Measurements from ENCODE around the gene IL10RB. TPM values are rescaled to one million over a fixed set of nuclear protein-coding genes. Genes with fewer than 3 reads are reported as not detected.

The IL10RB gene
- total RNA-seq, 1 donor from 2014 or later = 21.1 TPM

- Mint-ChIP-seq H3K4me3 (no peak overlapping the region), H3K36me3 (ENCODE audit: low read depth) (peaks cover 33% of the 10 kb centered on the region), H3K27me3 (no peaks in the 10 kb centered on the region), H3K27ac (no peak overlapping the region), H3K4me1 (peaks cover 41% of the 10 kb centered on the region), H3K9me3 (no peaks in the 10 kb centered on the region)
- intact Hi-C loops (cut with micrococcal nuclease) = no loop called here
- DNase-seq = no peak
Measured at GRCh38 chr21:33264561-33264960, 1.6 kb upstream of the IL10RB start.

GRCh38 chr21:33265664-33266049 lies 510 bp upstream of the IL10RB start:
- intact Hi-C loops (cut with micrococcal nuclease) = loop anchor here (2.0 kb wide), 2 partner anchors 59 to 63 kb away; partner anchors contain the start of gene IFNAR1
- Mint-ChIP-seq H3K36me3 (ENCODE audit: low read depth) (peaks cover 32% of the 10 kb centered on the region), H3K4me3 (peak overlapping the region; percentile 99), H3K4me1 (peaks cover 37% of the 10 kb centered on the region), H3K27me3 (no peaks in the 10 kb centered on the region), H3K27ac (peak overlapping the region; percentile 81), H3K9me3 (no peaks in the 10 kb centered on the region)
- no peak for DNase-seq

- DNase-seq = peak; percentile 76
- Mint-ChIP-seq H3K27ac (peak overlapping the region; percentile 93), H3K4me1 (peaks cover 35% of the 10 kb centered on the region), H3K9me3 (no peaks in the 10 kb centered on the region), H3K4me3 (peak overlapping the region; percentile 99), H3K27me3 (no peaks in the 10 kb centered on the region), H3K36me3 (ENCODE audit: low read depth) (peaks cover 35% of the 10 kb centered on the region)
- intact Hi-C loops (cut with micrococcal nuclease) = loop anchor here (2.0 kb wide), 2 partner anchors 58 to 64 kb away; partner anchors contain the start of gene IFNAR1
Measured at GRCh38 chr21:33266789-33267135, 595 bp downstream of the IL10RB start.

GRCh38 chr21:33267250-33267649 lies 1.1 kb downstream of the IL10RB start:
- Mint-ChIP-seq H3K36me3 (ENCODE audit: low read depth) (peaks cover 39% of the 10 kb centered on the region), H3K27ac (peak overlapping the region; percentile 93), H3K9me3 (no peaks in the 10 kb centered on the region), H3K4me1 (peaks cover 38% of the 10 kb centered on the region), H3K27me3 (no peaks in the 10 kb centered on the region), H3K4me3 (peak overlapping the region; percentile 99)
- intact Hi-C loops (cut with micrococcal nuclease) = loop anchor here (2.0 kb wide), 2 partner anchors 58 to 64 kb away; partner anchors contain the start of gene IFNAR1
- DNase-seq = no peak

GRCh38 chr21:33268393-33268736 lies 2.2 kb downstream of the IL10RB start:
- no peaks in the 10 kb centered on the region for H3K9me3 Mint-ChIP-seq
- peak overlapping the region; percentile 99 for H3K4me3 Mint-ChIP-seq
- no peaks in the 10 kb centered on the region for H3K27me3 Mint-ChIP-seq
- H3K27ac Mint-ChIP-seq = peak overlapping the region; percentile 73
- peaks cover 40% of the 10 kb centered on the region for H3K36me3 Mint-ChIP-seq (ENCODE audit: low read depth)
- intact Hi-C loops (cut with micrococcal nuclease) = no loop called here
- no peak for DNase-seq
- peaks cover 38% of the 10 kb centered on the region for H3K4me1 Mint-ChIP-seq

GRCh38 chr21:33268737-33269441 lies 2.7 kb downstream of the IL10RB start:
- Mint-ChIP-seq H3K27me3 (no peaks in the 10 kb centered on the region), H3K4me1 (peaks cover 38% of the 10 kb centered on the region), H3K36me3 (ENCODE audit: low read depth) (peaks cover 41% of the 10 kb centered on the region), H3K9me3 (no peaks in the 10 kb centered on the region), H3K4me3 (no peak overlapping the region), H3K27ac (no peak overlapping the region)
- DNase-seq = no peak
- intact Hi-C loops (cut with micrococcal nuclease) = no loop called here

GRCh38 chr21:33270986-33271385 lies 4.8 kb downstream of the IL10RB start:
- Mint-ChIP-seq H3K9me3 (no peaks in the 10 kb centered on the region), H3K36me3 (ENCODE audit: low read depth) (peaks cover 45% of the 10 kb centered on the region), H3K4me3 (no peak overlapping the region), H3K27me3 (no peaks in the 10 kb centered on the region), H3K4me1 (peaks cover 30% of the 10 kb centered on the region), H3K27ac (no peak overlapping the region)
- DNase-seq = no peak
- intact Hi-C loops (cut with micrococcal nuclease) = no loop called here

- H3K9me3 Mint-ChIP-seq = no peaks in the 10 kb centered on the region
- peaks cover 18% of the 10 kb centered on the region for H3K4me1 Mint-ChIP-seq
- no peak overlapping the region for H3K4me3 Mint-ChIP-seq
- no peaks in the 10 kb centered on the region for H3K27me3 Mint-ChIP-seq
- H3K36me3 Mint-ChIP-seq (ENCODE audit: low read depth) = peaks cover 59% of the 10 kb centered on the region
- intact Hi-C loops (cut with micrococcal nuclease) = no loop called here
- no peak overlapping the region for H3K27ac Mint-ChIP-seq
- no peak for DNase-seq
Measured at GRCh38 chr21:33273044-33273443, 6.9 kb downstream of the IL10RB start.

- peaks cover 4% of the 10 kb centered on the region for H3K4me1 Mint-ChIP-seq
- H3K4me3 Mint-ChIP-seq = no peak overlapping the region
- H3K27ac Mint-ChIP-seq = no peak overlapping the region
- peaks cover 63% of the 10 kb centered on the region for H3K36me3 Mint-ChIP-seq (ENCODE audit: low read depth)
- intact Hi-C loops (cut with micrococcal nuclease) = no loop called here
- DNase-seq = no peak
- no peaks in the 10 kb centered on the region for H3K9me3 Mint-ChIP-seq
- H3K27me3 Mint-ChIP-seq = no peaks in the 10 kb centered on the region
Measured at GRCh38 chr21:33278721-33279120, 12.6 kb downstream of the IL10RB start.

GRCh38 chr21:33279330-33279820 lies 13.2 kb downstream of the IL10RB start:
- DNase-seq = no peak
- no peaks in the 10 kb centered on the region for H3K27me3 Mint-ChIP-seq
- peaks cover 66% of the 10 kb centered on the region for H3K36me3 Mint-ChIP-seq (ENCODE audit: low read depth)
- H3K9me3 Mint-ChIP-seq = no peaks in the 10 kb centered on the region
- H3K4me3 Mint-ChIP-seq = no peak overlapping the region
- peaks cover 4% of the 10 kb centered on the region for H3K4me1 Mint-ChIP-seq
- no peak overlapping the region for H3K27ac Mint-ChIP-seq
- intact Hi-C loops (cut with micrococcal nuclease) = no loop called here

GRCh38 chr21:33281096-33281652 lies 15.0 kb downstream of the IL10RB start:
- Mint-ChIP-seq H3K4me1 (peaks cover 6% of the 10 kb centered on the region), H3K27me3 (no peaks in the 10 kb centered on the region), H3K36me3 (ENCODE audit: low read depth) (peaks cover 66% of the 10 kb centered on the region), H3K4me3 (no peak overlapping the region), H3K27ac (no peak overlapping the region), H3K9me3 (no peaks in the 10 kb centered on the region)
- intact Hi-C loops (cut with micrococcal nuclease) = no loop called here
- DNase-seq = no peak

- Mint-ChIP-seq H3K27me3 (no peaks in the 10 kb centered on the region), H3K9me3 (no peaks in the 10 kb centered on the region), H3K36me3 (ENCODE audit: low read depth) (peaks cover 60% of the 10 kb centered on the region), H3K4me1 (peaks cover 6% of the 10 kb centered on the region), H3K4me3 (no peak overlapping the region), H3K27ac (no peak overlapping the region)
- no peak for DNase-seq
- intact Hi-C loops (cut with micrococcal nuclease) = no loop called here
Measured at GRCh38 chr21:33283203-33283602, 17.0 kb downstream of the IL10RB start.

GRCh38 chr21:33286076-33286475 lies 19.9 kb downstream of the IL10RB start:
- intact Hi-C loops (cut with micrococcal nuclease) = no loop called here
- no peak for DNase-seq
- Mint-ChIP-seq H3K36me3 (ENCODE audit: low read depth) (peaks cover 44% of the 10 kb centered on the region), H3K27me3 (no peaks in the 10 kb centered on the region), H3K4me3 (no peak overlapping the region), H3K9me3 (no peaks in the 10 kb centered on the region), H3K4me1 (peaks cover 6% of the 10 kb centered on the region), H3K27ac (no peak overlapping the region)

GRCh38 chr21:33286600-33287456 lies 20.7 kb downstream of the IL10RB start:
- intact Hi-C loops (cut with micrococcal nuclease) = no loop called here
- no peaks in the 10 kb centered on the region for H3K27me3 Mint-ChIP-seq
- no peak overlapping the region for H3K27ac Mint-ChIP-seq
- H3K36me3 Mint-ChIP-seq (ENCODE audit: low read depth) = peaks cover 50% of the 10 kb centered on the region
- no peaks in the 10 kb centered on the region for H3K9me3 Mint-ChIP-seq
- DNase-seq = no peak
- no peak overlapping the region for H3K4me3 Mint-ChIP-seq
- peaks cover 6% of the 10 kb centered on the region for H3K4me1 Mint-ChIP-seq

All from activated CD4-positive, alpha-beta T cell treated with anti-CD3 and anti-CD28 coated beads, Interleukin-2, amount 10 ng/mL, durations not matched to agents 24 days and 14 days (primary cell).